SK-N-MC (cell line): ENCODE results near the gene IL1RAPL1.

Experiments used
- EZH2 ChIP-seq: fragments of 200-600 bp; sonication (generic); IDR thresholded peaks from one replicate; pipeline ENCODE4 v1.6.1; 2017; ENCODE audit warnings: antibody characterized with exemption
- POLR2AphosphoS5 ChIP-seq: IDR thresholded peaks from 2 replicates; pipeline ENCODE4 v1.6.1; 2012; ENCODE audit warnings: mild to moderate bottlenecking, low read depth, low read length, borderline replicate concordance

DNA sequence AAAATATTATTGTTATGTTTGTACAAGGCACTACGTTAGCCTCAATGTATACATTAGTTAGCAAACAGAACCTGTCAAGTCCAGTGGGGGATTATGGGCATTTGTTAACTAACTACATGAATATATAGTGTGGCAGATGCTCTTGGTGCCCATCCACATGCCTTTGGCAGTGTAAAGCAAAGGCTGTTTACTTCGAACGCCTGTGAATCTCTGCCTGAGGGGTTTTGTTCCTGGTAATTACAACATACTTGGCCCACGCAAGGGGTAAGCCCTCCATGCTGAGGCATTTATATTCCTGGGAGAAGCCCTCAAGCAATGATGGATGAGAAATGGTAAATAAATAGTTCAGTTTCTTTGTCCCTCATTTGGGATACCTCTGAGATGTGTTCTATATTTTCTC, 119.7 kb downstream of the IL1RAPL1 start:
- no peak for TF ChIP-seq EZH2
- TF ChIP-seq POLR2AphosphoS5: no peak
